DND-41 (cell line): ENCODE measurements around the gene FARP1.

Experiments used
- CTCF ChIP-seq: IDR thresholded peaks from 2 replicates; pipeline ENCODE4 v1.5.1; 2012; ENCODE audit warnings: borderline replicate concordance, low read length, moderate library complexity, mild to moderate bottlenecking; ENCODE audit not compliant: poor library complexity, severe bottlenecking; ENCODE audit errors: extremely low read depth
- EZH2 ChIP-seq: IDR thresholded peaks from 3 replicates; pipeline ENCODE4 v1.6.1; 2012; ENCODE audit warnings: borderline replicate concordance, low read depth, mild to moderate bottlenecking, moderate library complexity, low read length, inconsistent platforms; ENCODE audit not compliant: severe bottlenecking

GRCh38 chr13:98504029-98504351 lies 361.1 kb downstream of the FARP1 start:
- no peak for TF ChIP-seq EZH2
- TF ChIP-seq CTCF = no peak
